ENCODE measurements around the gene SOX6.

GRCh38 chr11:15969281-15969680 is 387.1 kb downstream of the SOX6 start:
- TF ChIP-seq POLR2AphosphoS5 (IDR thresholded peaks at IDR 0.05; ENCODE audit: low read depth, low read length) (no peak), REST (IDR thresholded peaks at IDR 0.05; ENCODE audit: insufficient read depth in 1 of 2, low read depth in 2 of 2, low read length in 2 of 2) (no peak)
